NCI-H526 (cell line): Measurements from ENCODE around the gene SLC51B.
A peak's percentile ranks its signal among the peaks of the same experiment; 100 is the strongest.
"Not testable (repeated sequence)": the region's sequence is repeated elsewhere in the genome, so short reads cannot be mapped to it uniquely, and the experiment has no call there.

Experiments
- DNase-seq, 2 experiments: peaks; one replicate each; lab custom pipeline; 2025; lab: John Stamatoyannopoulos, UW

SLC51B gene

GRCh38 chr15:65044724-65045481, at the start of gene SLC51B:
Gene SLC51B, plus strand, starts transcription at chr15:65045387. Its CDS starts 4,618 bp downstream, at chr15:65050005.
- peak in 1 of 2 experiments; percentile 67 for DNase-seq

GRCh38 chr15:64997066-64997465, 48.1 kb upstream of the SLC51B start:
- DNase-seq, result no peak

- DNase-seq, result no peak
Observed at GRCh38 chr15:64997745-64998375, 47.3 kb upstream of the SLC51B start.

- no peak for DNase-seq
Observed at GRCh38 chr15:65004993-65005392, 40.2 kb upstream of the SLC51B start.

GRCh38 chr15:65006876-65007275, 38.3 kb upstream of the SLC51B start:
- DNase-seq, result no peak

GRCh38 chr15:65008983-65009382, 36.2 kb upstream of the SLC51B start:
- DNase-seq, result peak; percentile 10 to 32

GRCh38 chr15:65011198-65011597, 34.0 kb upstream of the SLC51B start:
- not testable (repeated sequence) for DNase-seq

- DNase-seq, result peak in 1 of 2 experiments; percentile 7
Observed at GRCh38 chr15:65020419-65020818, 24.8 kb upstream of the SLC51B start.

GRCh38 chr15:65021488-65021887, 23.7 kb upstream of the SLC51B start:
- no peak for DNase-seq

GRCh38 chr15:65026756-65027155, 18.4 kb upstream of the SLC51B start:
- no peak for DNase-seq

GRCh38 chr15:65027593-65027992, 17.6 kb upstream of the SLC51B start:
- DNase-seq, result no peak

GRCh38 chr15:65028338-65028737, 16.8 kb upstream of the SLC51B start:
- no peak for DNase-seq

- DNase-seq, result peak; percentile 58 to 91
Observed at GRCh38 chr15:65028921-65029735, 16.1 kb upstream of the SLC51B start, which contains the start of gene MTFMT. Gene MTFMT, minus strand, starts transcription at chr15:65029639. Its CDS starts 26 bp downstream, at chr15:65029613.

GRCh38 chr15:65029736-65030208, 15.4 kb upstream of the SLC51B start:
- no peak for DNase-seq

GRCh38 chr15:65032801-65033537, 12.2 kb upstream of the SLC51B start:
- DNase-seq, result peak; percentile 74 to 88

- peak; percentile 40 to 56 for DNase-seq
Observed at GRCh38 chr15:65033659-65034269, 11.4 kb upstream of the SLC51B start.

GRCh38 chr15:65034719-65035118, 10.5 kb upstream of the SLC51B start:
- no peak for DNase-seq

- no peak for DNase-seq
Observed at GRCh38 chr15:65037309-65037708, 7.9 kb upstream of the SLC51B start.

GRCh38 chr15:65038428-65038827, 6.8 kb upstream of the SLC51B start:
- DNase-seq, result no peak

GRCh38 chr15:65038836-65039235, 6.4 kb upstream of the SLC51B start:
- no peak for DNase-seq

GRCh38 chr15:65040461-65040860, 4.7 kb upstream of the SLC51B start:
- DNase-seq, result no peak
